ENCODE results near the gene TLCD2.

- TF ChIP-seq CTCF (IDR thresholded peaks at IDR 0.05): no peak
- no peak for TF ChIP-seq POLR2A (IDR thresholded peaks at IDR 0.05)
These were observed 19.8 kb upstream of the TLCD2 start for GRCh38 chr17:1729966-1730325.

All from prostate gland (tissue), 2 donors.